Islet precursor cell (in vitro differentiated cells): ENCODE results near the gene INPP4A.
A peak's percentile ranks its signal among the peaks of the same experiment; 100 is the strongest.

ENCODE experiments used
- DNase-seq: peaks from one replicate; pipeline ENCODE4 v3.0.0-alpha.2; 2018

Gene INPP4A

DNA sequence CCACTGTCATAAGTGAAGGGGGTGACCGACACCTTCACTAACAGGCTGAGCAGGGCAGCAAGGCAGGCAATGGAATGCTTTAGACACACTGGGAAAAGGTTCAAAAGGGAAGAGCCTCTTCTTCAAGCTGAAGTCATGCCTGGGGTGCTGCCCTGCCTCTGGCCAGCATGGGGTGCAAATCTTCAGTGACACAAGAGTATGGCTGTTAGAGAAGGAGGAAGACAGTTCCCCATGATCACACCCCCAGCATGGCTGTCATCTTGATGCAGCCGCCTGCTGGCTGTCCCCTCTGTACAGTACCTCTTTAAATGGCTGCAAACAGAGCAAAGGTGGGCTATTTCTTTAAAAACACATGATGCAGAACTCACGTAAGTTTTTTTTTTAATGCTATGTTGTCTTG, 71.9 kb downstream of the INPP4A start:
- no peak for DNase-seq

DNA sequence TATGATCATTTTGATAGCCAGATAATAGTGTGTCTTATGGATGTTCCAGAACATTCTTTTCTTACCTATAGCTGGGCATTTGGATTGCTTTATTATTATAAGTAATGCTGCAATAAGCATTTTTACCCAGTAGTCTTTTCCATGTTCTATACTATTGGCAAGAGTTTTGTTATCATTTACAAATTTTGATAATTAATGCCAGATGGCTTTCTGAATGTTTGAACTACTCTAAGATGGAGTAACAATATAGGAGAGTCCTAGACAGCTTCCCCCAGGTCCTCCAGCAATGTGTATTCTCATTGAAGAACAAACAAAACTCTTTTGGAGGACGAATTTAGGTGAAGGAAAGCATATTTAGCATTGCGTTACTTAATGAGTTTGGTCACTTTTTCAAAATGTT, 73.0 kb downstream of the INPP4A start:
- no peak for DNase-seq

DNA sequence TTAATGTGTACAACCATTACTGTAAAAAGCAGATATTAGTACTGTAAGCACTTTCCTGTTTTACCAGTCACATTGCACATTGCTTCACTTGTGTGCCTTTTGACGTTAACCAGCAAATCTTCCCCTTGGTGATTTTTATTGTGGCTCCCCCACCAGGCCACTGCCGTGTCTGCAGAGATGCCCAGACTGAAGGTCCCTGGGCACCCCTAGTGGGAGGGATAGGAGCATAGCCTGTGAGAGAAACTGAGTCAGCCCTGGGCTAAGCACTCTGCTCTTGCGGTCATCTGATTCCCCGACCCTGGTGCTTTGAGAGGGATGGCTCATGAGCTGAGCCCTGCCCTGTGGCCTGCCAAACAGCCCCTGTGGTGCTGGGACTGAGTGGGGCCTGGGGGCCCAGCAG, 73.4 kb downstream of the INPP4A start:
- no peak for DNase-seq

GRCh38 chr2:98519156-98519555, 74.5 kb downstream of the INPP4A start:
- no peak for DNase-seq

DNA sequence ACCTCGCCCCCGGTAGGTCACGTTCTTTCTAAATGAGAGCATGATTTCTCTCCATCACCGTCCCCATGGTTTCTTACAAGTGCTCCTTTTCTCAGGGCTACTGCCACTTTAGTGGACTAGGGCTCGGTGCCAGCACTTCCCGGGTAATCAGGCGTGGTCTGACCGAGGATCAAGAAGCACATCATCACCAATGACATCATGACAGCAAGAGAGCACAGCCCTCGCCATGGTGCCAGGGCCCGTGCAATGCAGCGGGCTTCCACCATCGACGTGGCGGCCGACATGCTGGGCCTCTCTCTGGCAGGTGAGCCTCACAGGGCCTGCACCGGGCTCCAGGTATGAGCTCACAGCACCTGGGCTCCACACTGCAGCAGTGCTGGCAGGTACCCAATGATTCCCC, 75.2 kb downstream of the INPP4A start:
- no peak for DNase-seq

GRCh38 chr2:98520806-98521205, 76.1 kb downstream of the INPP4A start:
- DNase-seq, result no peak

GRCh38 chr2:98521266-98521665, 76.6 kb downstream of the INPP4A start:
- DNase-seq, result no peak

- DNase-seq, result no peak
Observed at GRCh38 chr2:98522854-98523253, 78.2 kb downstream of the INPP4A start.

- no peak for DNase-seq
Observed at GRCh38 chr2:98524168-98524567, 79.5 kb downstream of the INPP4A start.

DNA sequence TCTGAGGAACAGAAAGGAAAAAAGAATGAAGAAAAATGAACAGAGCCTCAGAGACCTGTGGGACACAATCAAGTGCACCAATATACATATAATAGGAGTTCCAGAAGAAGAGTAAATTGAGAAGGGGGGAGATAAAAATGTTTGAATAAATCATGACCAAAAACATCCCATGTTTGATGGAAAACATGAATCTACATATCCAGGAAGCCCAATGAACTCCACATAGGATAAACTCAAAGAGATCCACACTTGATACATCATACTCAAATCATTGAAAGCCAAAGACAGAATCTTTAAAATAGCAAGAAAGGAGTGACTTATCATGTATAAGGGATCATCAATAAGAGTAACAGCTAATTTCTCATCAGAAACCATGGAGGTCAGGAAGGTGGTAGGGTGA, 83.7 kb downstream of the INPP4A start:
- no peak for DNase-seq

GRCh38 chr2:98530114-98530513, 85.5 kb downstream of the INPP4A start:
- no peak for DNase-seq

GRCh38 chr2:98532756-98533155, 88.1 kb downstream of the INPP4A start:
- DNase-seq, result no peak

- no peak for DNase-seq
Observed at GRCh38 chr2:98533547-98533946, 88.9 kb downstream of the INPP4A start.

GRCh38 chr2:98534761-98535160, 90.1 kb downstream of the INPP4A start:
- no peak for DNase-seq

DNA sequence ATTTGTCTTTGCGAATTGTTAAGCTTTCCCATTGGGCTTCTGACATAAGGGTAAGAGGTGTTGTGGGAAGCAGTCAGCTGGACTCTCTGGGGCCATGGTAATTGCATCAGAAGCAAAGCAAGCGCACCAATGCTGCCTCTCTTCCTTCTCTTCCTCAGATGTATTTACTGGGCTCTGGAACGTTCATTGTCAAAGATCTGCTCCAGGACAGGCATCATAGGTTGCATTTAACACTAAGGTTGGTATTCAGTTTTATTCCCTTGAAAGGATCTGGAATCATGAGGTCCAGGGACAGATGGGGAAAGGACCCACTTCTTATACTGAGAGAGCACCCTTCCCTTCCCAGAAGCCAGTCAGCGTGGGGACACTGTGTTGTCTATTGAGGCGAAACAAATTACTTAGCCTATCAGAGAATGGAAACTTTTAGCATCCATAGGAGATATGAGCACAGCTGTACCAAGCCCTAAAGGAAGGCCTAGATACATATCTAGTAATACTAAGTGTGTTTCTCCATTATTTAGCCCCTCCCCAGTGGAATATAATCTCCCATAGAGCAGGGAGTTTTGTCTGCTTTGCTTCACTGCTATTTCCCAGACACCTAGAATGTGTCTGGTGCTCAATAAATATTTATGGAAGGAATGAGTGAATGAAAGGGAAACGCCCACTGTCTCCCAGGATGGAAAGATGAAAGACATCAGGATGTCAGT, 91.5 kb downstream of the INPP4A start:
- no peak for DNase-seq

DNA sequence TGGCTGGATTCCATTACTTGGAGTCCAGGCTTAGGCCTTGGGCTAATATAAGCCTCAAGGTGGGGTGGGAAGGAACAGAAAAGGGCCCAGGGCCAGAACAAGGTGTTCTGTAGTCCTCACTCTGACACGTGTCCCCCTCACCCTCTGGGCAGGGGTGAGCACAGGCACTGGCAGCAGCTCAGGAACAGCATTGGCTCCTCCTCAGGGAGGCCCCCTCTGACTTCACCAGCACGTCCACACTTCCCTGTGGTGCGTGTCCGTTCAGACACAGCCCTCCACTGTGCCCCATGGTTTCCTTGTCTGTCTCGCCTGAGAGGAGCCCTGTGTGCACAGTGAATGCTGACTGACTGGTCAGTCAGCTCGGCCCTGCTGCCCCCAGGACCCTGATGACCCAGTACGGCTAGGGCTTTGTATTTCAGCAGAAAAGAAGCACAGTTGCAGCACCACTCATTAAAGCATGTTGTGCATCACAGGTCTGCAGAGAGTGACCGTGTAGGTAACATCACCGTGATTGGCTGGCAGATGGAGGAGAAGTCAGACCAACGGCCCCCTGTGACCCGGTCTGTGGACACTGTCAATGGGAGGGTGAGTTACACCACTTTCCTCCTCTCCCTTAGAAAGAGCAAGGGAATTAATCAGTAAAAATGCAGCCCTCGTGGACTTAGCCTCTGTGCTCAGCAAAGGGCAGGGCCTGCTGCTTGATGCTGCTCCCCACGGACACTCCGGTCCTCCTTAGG, 92.9 kb downstream of the INPP4A start:
- no peak for DNase-seq

DNA sequence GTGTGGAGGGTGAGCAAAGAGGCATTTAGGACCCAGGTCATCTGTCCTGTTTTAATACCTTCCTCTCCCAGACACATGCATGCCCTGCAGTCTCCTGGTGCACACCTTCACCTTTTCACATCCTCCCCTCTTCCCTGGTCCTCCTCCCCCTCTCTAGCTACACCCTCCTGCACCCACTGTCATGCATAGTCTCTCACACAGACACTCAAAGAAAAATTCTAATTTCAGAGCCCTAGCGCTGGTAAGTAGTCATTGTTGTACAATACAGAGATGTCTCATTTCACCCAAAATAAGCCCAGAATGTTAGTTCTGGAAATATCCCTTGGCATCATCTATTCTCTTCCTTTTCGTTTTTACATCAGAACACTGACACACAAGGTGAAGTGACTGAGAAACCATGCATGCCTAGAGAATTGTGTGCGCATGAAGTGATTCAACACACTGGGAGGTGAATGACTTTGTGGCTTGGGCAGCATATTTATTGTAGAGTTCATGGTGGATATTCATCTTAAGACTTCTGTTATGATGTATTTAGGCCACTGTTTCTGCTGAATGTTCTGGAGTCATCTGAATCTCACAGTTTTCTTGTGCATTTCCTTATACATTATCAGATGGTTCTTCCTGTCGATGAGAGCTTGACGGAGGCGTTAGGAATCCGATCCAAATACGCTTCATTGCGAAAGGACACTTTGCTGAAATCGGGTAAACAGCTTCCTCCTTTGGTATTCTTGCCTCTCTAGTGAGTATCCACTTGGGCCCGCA, 93.8 kb downstream of the INPP4A start:
- no peak for DNase-seq

- no peak for DNase-seq
Observed at GRCh38 chr2:98539056-98539735, 94.5 kb downstream of the INPP4A start.

- DNase-seq, result no peak
Observed at GRCh38 chr2:98540536-98540935, 95.9 kb downstream of the INPP4A start.

DNA sequence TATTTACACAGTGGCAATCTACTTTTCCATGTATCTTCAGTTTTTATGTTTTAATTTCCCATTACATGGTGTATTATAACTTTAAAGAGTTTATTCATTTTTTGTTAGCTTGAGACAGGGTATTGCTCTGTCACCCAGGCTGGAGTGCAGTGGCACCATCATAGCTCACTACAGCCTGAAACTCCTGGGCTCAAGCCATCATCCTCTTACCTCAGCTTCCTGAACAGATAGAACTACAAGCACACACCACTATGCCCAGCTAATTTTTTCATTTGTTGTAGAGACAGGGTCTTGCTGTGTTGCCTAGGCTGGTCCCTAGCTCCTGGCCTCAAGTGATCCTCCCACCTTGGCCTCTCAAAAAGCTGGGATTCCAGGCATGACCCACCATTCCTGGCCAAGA, 96.8 kb downstream of the INPP4A start:
- no peak for DNase-seq

- peak; percentile 89 for DNase-seq
Observed at GRCh38 chr2:98541906-98542305, 97.2 kb downstream of the INPP4A start.

- peak; percentile 64 for DNase-seq
Observed at GRCh38 chr2:98543214-98543613, 98.6 kb downstream of the INPP4A start.

- no peak for DNase-seq
Observed at GRCh38 chr2:98543842-98544241, 99.2 kb downstream of the INPP4A start.
